WTC11 (cell line): ENCODE data around the gene AP1G1. TPM values are rescaled to one million over a fixed set of nuclear protein-coding genes. Genes with fewer than 3 reads are reported as not detected.

Experiments used
- ATAC-seq: fragments of 200-7000 bp; cut with Tn5 transposase; 2 replicates; pipeline ENCODE4 v1.10.0; 2021; ENCODE audit warnings: mild to moderate bottlenecking, moderate library complexity
- CTCF ChIA-PET: fragments of 300-600 bp; sonication (Branson Sonifier 250); formaldehyde crosslinking; loops from one replicate; lab custom pipeline; 2021; ENCODE audit warnings: antibody characterized with exemption; lab: Charles Lee
- POLR2A ChIA-PET: fragments of 350-600 bp; sonication (Branson Sonifier 250); formaldehyde crosslinking; loops from one replicate; lab custom pipeline; 2021; ENCODE audit warnings: antibody characterized with exemption; lab: Charles Lee
- DNase-seq: peaks from one replicate; pipeline ENCODE4 v3.0.0; 2021; ENCODE audit warnings: low spot score
- H3K27ac Mint-ChIP-seq: 2 replicates; pipeline ENCODE4 v1.8.0; 2021; ENCODE audit warnings: mixed read lengths
- H3K27me3 Mint-ChIP-seq: 2 replicates; pipeline ENCODE4 v1.8.0; 2021; ENCODE audit warnings: low read depth, mild to moderate bottlenecking, moderate library complexity, mixed read lengths
- H3K36me3 Mint-ChIP-seq: 2 replicates; pipeline ENCODE4 v1.8.0; 2021; ENCODE audit warnings: mixed read lengths
- H3K4me1 Mint-ChIP-seq: 2 replicates; pipeline ENCODE4 v1.8.0; 2022; ENCODE audit warnings: mixed read lengths
- H3K4me3 Mint-ChIP-seq: 2 replicates; pipeline ENCODE4 v1.8.0; 2021; ENCODE audit warnings: mild to moderate bottlenecking, moderate library complexity, mixed read lengths
- H3K9me3 Mint-ChIP-seq: 2 replicates; pipeline ENCODE4 v1.8.0; 2021; ENCODE audit warnings: mixed read lengths
- ATF1 ChIP-seq: sonication (generic); formaldehyde crosslinking; IDR thresholded peaks from 2 replicates; pipeline ENCODE4 v1.8.1; 2023; ENCODE audit warnings: mild to moderate bottlenecking, moderate library complexity, missing genetic modification reagents
- ATF2 ChIP-seq: sonication (generic); formaldehyde crosslinking; IDR thresholded peaks from 2 replicates; pipeline ENCODE4 v1.8.1; 2022; ENCODE audit warnings: low read depth, missing genetic modification reagents, borderline replicate concordance
- CREM ChIP-seq: sonication (generic); formaldehyde crosslinking; IDR thresholded peaks from 2 replicates; pipeline ENCODE4 v1.8.1; 2022; ENCODE audit warnings: mild to moderate bottlenecking, missing genetic modification reagents, moderate library complexity
- EMX1 ChIP-seq: fragments of 250-450 bp; sonication (Bioruptor Pico); IDR thresholded peaks from 2 replicates; pipeline ENCODE4 v1.8.0; 2021; ENCODE audit warnings: mild to moderate bottlenecking
- ETV6 ChIP-seq: sonication (generic); formaldehyde crosslinking; IDR thresholded peaks from 2 replicates; pipeline ENCODE4 v1.8.1; 2022; ENCODE audit warnings: mild to moderate bottlenecking, missing genetic modification reagents
- GABPB1 ChIP-seq: sonication (generic); formaldehyde crosslinking; IDR thresholded peaks from 2 replicates; pipeline ENCODE4 v1.8.1; 2023; ENCODE audit warnings: mild to moderate bottlenecking, missing genetic modification reagents
- HMGA2 ChIP-seq: fragments of 250-450 bp; sonication (Bioruptor Pico); IDR thresholded peaks from 2 replicates; pipeline ENCODE4 v1.4.0; 2021; ENCODE audit warnings: mild to moderate bottlenecking, moderate library complexity
- IRF2 ChIP-seq: sonication (generic); formaldehyde crosslinking; IDR thresholded peaks from 2 replicates; pipeline ENCODE4 v1.8.0; 2022; ENCODE audit warnings: low read depth, missing genetic modification reagents, borderline replicate concordance
- JAZF1 ChIP-seq: fragments of 250-450 bp; sonication (Bioruptor Pico); IDR thresholded peaks from 2 replicates; pipeline ENCODE4 v1.9.0; 2021; ENCODE audit warnings: moderate library complexity, mild to moderate bottlenecking, inconsistent platforms
- MAX ChIP-seq: sonication (generic); formaldehyde crosslinking; IDR thresholded peaks from 2 replicates; pipeline ENCODE4 v1.8.0; 2022; ENCODE audit warnings: mild to moderate bottlenecking, missing genetic modification reagents
- MYBL2 ChIP-seq: sonication (generic); formaldehyde crosslinking; IDR thresholded peaks from 2 replicates; pipeline ENCODE4 v1.8.1; 2023; ENCODE audit warnings: mild to moderate bottlenecking, moderate library complexity, missing genetic modification reagents
- NFYB ChIP-seq: sonication (generic); formaldehyde crosslinking; conservative IDR thresholded peaks from 2 replicates; pipeline ENCODE4 v1.8.0; 2022; ENCODE audit warnings: low read depth, missing genetic modification reagents
- OVOL2 ChIP-seq: fragments of 250-450 bp; sonication (Bioruptor Pico); IDR thresholded peaks from 2 replicates; pipeline ENCODE4 v1.9.0; 2021; ENCODE audit warnings: mild to moderate bottlenecking, borderline replicate concordance
- PRRX2 ChIP-seq: fragments of 250-450 bp; sonication (Bioruptor Pico); IDR thresholded peaks from 2 replicates; pipeline ENCODE4 v1.8.0; 2021; ENCODE audit warnings: mild to moderate bottlenecking
- TEAD1 ChIP-seq: sonication (generic); formaldehyde crosslinking; IDR thresholded peaks from 2 replicates; pipeline ENCODE4 v1.8.0; 2022; ENCODE audit warnings: mild to moderate bottlenecking, missing genetic modification reagents
- TP53 ChIP-seq: sonication (generic); formaldehyde crosslinking; IDR thresholded peaks from 2 replicates; pipeline ENCODE4 v1.8.1; 2023; ENCODE audit warnings: mild to moderate bottlenecking, missing genetic modification reagents
- ZBTB43 ChIP-seq: sonication (generic); formaldehyde crosslinking; IDR thresholded peaks from 2 replicates; pipeline ENCODE4 v1.8.1; 2023; ENCODE audit warnings: mild to moderate bottlenecking, missing genetic modification reagents
- ZNF138 ChIP-seq: sonication (generic); formaldehyde crosslinking; conservative IDR thresholded peaks from 2 replicates; pipeline ENCODE4 v1.8.1; 2022; ENCODE audit warnings: mild to moderate bottlenecking, moderate library complexity, missing genetic modification reagents
- ZNF396 ChIP-seq: fragments of 250-450 bp; sonication (Bioruptor Pico); IDR thresholded peaks from 2 replicates; pipeline ENCODE4 v1.8.0; 2021; ENCODE audit warnings: mild to moderate bottlenecking, moderate library complexity, borderline replicate concordance
- total RNA-seq: library from RNA; stranded (reverse); gene quantifications from 3 replicates; pipeline ENCODE4 v1.2.3, GENCODE V29; 2021
- TF ChIP-seq, protein P1 (sequence below): sonication (generic); formaldehyde crosslinking; IDR thresholded peaks from 2 replicates; pipeline ENCODE4 v1.8.0; 2022; ENCODE audit warnings: mild to moderate bottlenecking, missing genetic modification reagents
- TF ChIP-seq, protein P2 (sequence below): sonication (generic); formaldehyde crosslinking; IDR thresholded peaks from 2 replicates; pipeline ENCODE4 v1.8.1; 2023; ENCODE audit warnings: mild to moderate bottlenecking, missing genetic modification reagents, borderline replicate concordance
- TF ChIP-seq, protein P3 (sequence below): sonication (generic); formaldehyde crosslinking; IDR thresholded peaks from 2 replicates; pipeline ENCODE4 v1.8.1; 2022; ENCODE audit warnings: missing genetic modification reagents, borderline replicate concordance
- TF ChIP-seq, protein P4 (sequence below): sonication (generic); formaldehyde crosslinking; IDR thresholded peaks from 2 replicates; pipeline ENCODE4 v1.8.1; 2023; ENCODE audit warnings: mild to moderate bottlenecking, missing genetic modification reagents

The AP1G1 gene
- total RNA-seq, 1 experiment from 2014 or later = 72.4 TPM

DNA sequence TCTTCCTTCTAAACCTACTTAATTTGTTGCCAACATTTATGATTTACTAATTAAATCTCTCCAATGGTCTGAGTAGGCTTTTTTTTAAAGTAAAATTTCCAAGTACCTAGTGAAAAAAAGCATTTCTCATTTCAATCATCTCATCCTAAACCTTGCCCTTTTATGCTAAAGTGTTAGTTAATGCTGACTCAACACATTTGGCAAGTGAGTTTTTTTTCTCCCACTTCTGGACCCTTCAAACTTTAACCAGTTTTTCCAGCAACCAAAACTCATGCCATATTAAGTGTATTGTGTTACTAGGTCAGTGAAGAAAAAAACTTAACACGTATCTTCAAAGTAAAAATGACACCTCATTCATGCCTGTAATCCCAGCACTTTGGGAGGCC, 5.3 kb downstream of the AP1G1 start:
- ChIA-PET POLR2A (no interaction called here), CTCF (no interaction called here)
- H3K27ac Mint-ChIP-seq = peak overlapping the region; percentile 86
- H3K27me3 Mint-ChIP-seq = no peaks in the 10 kb centered on the region
- no peaks in the 10 kb centered on the region for H3K9me3 Mint-ChIP-seq
- H3K36me3 Mint-ChIP-seq = peaks cover 8% of the 10 kb centered on the region
- TF ChIP-seq GABPB1 (CRISPR knock-in tag) = no peak
- TF ChIP-seq EMX1 = no peak
- no peak for TF ChIP-seq OVOL2 (CRISPR knock-in tag)
- TF ChIP-seq MAX (CRISPR knock-in tag) = no peak
- TF ChIP-seq TP53 = no peak
- TF ChIP-seq HMGA2 (CRISPR knock-in tag) = no peak
- TF ChIP-seq TEAD1 (CRISPR knock-in tag) = no peak
- TF ChIP-seq, protein P1, sequence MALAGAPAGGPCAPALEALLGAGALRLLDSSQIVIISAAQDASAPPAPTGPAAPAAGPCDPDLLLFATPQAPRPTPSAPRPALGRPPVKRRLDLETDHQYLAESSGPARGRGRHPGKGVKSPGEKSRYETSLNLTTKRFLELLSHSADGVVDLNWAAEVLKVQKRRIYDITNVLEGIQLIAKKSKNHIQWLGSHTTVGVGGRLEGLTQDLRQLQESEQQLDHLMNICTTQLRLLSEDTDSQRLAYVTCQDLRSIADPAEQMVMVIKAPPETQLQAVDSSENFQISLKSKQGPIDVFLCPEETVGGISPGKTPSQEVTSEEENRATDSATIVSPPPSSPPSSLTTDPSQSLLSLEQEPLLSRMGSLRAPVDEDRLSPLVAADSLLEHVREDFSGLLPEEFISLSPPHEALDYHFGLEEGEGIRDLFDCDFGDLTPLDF = no peak
- no peak for TF ChIP-seq ATF1 (CRISPR knock-in tag)
- no peak for TF ChIP-seq ZBTB43 (CRISPR knock-in tag)
- TF ChIP-seq IRF2 (CRISPR knock-in tag) = no peak
- TF ChIP-seq ZNF138 = no peak
- no peak for TF ChIP-seq PRRX2 (CRISPR knock-in tag)
- TF ChIP-seq ATF2 = no peak
- TF ChIP-seq JAZF1 (CRISPR knock-in tag) = no peak
- TF ChIP-seq MYBL2 = no peak
- no peak for TF ChIP-seq ETV6 (CRISPR knock-in tag)
- TF ChIP-seq ZNF396 (CRISPR knock-in tag) = no peak
- no peak for TF ChIP-seq CREM (CRISPR knock-in tag)
- no peak for DNase-seq
- ATAC-seq = no peak
- no peak overlapping the region for H3K4me3 Mint-ChIP-seq
- peaks cover 10% of the 10 kb centered on the region for H3K4me1 Mint-ChIP-seq

DNA sequence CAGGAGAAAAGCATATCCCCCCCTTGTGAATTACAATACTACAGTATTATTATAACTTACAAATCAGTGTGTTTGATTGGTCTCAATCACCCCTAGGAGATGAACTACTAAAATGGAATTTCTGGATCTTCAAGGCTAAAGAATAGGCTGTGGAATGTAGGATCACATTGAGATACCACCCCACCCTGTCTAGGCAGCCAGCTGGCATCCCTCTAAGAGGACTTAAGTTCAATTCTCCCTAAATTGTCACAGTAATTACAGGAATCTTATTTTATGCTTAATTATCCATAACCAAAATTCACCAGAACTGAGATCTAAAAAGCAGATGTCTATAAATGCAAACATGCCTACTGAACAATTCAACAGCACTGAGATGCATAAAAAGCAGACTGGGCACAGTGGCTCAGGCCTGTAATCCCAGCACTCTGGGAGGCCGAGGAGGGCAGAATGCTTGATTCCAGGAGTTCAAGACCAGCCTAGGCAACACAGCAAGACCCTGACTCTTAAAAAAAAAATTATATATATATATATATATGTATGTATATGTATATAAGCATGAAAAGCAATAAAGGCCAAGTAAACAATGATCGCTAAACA, 12.0 kb downstream of the AP1G1 start:
- Mint-ChIP-seq H3K9me3 (no peaks in the 10 kb centered on the region), H3K4me3 (no peak overlapping the region), H3K36me3 (peaks cover 3% of the 10 kb centered on the region), H3K27ac (no peak overlapping the region), H3K27me3 (no peaks in the 10 kb centered on the region), H3K4me1 (no peaks in the 10 kb centered on the region)
- DNase-seq = no peak
- POLR2A ChIA-PET = interaction anchor here (0.6 kb wide), 1 partner anchor 103 kb away, joined by 7 read pairs; no protein-coding TSS in a partner anchor
- CTCF ChIA-PET = no interaction called here
- ATAC-seq = no peak
- TF ChIP-seq, protein P2, sequence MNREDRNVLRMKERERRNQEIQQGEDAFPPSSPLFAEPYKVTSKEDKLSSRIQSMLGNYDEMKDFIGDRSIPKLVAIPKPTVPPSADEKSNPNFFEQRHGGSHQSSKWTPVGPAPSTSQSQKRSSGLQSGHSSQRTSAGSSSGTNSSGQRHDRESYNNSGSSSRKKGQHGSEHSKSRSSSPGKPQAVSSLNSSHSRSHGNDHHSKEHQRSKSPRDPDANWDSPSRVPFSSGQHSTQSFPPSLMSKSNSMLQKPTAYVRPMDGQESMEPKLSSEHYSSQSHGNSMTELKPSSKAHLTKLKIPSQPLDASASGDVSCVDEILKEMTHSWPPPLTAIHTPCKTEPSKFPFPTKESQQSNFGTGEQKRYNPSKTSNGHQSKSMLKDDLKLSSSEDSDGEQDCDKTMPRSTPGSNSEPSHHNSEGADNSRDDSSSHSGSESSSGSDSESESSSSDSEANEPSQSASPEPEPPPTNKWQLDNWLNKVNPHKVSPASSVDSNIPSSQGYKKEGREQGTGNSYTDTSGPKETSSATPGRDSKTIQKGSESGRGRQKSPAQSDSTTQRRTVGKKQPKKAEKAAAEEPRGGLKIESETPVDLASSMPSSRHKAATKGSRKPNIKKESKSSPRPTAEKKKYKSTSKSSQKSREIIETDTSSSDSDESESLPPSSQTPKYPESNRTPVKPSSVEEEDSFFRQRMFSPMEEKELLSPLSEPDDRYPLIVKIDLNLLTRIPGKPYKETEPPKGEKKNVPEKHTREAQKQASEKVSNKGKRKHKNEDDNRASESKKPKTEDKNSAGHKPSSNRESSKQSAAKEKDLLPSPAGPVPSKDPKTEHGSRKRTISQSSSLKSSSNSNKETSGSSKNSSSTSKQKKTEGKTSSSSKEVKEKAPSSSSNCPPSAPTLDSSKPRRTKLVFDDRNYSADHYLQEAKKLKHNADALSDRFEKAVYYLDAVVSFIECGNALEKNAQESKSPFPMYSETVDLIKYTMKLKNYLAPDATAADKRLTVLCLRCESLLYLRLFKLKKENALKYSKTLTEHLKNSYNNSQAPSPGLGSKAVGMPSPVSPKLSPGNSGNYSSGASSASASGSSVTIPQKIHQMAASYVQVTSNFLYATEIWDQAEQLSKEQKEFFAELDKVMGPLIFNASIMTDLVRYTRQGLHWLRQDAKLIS = no peak
- TF ChIP-seq, protein P3, sequence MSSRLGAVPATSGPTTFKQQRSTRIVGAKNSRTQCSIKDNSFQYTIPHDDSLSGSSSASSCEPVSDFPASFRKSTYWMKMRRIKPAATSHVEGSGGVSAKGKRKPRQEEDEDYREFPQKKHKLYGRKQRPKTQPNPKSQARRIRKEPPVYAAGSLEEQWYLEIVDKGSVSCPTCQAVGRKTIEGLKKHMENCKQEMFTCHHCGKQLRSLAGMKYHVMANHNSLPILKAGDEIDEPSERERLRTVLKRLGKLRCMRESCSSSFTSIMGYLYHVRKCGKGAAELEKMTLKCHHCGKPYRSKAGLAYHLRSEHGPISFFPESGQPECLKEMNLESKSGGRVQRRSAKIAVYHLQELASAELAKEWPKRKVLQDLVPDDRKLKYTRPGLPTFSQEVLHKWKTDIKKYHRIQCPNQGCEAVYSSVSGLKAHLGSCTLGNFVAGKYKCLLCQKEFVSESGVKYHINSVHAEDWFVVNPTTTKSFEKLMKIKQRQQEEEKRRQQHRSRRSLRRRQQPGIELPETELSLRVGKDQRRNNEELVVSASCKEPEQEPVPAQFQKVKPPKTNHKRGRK (CRISPR knock-in tag) = no peak
- no peak for TF ChIP-seq NFYB (CRISPR knock-in tag)
- TF ChIP-seq MYBL2 = no peak
- TF ChIP-seq, protein P4, sequence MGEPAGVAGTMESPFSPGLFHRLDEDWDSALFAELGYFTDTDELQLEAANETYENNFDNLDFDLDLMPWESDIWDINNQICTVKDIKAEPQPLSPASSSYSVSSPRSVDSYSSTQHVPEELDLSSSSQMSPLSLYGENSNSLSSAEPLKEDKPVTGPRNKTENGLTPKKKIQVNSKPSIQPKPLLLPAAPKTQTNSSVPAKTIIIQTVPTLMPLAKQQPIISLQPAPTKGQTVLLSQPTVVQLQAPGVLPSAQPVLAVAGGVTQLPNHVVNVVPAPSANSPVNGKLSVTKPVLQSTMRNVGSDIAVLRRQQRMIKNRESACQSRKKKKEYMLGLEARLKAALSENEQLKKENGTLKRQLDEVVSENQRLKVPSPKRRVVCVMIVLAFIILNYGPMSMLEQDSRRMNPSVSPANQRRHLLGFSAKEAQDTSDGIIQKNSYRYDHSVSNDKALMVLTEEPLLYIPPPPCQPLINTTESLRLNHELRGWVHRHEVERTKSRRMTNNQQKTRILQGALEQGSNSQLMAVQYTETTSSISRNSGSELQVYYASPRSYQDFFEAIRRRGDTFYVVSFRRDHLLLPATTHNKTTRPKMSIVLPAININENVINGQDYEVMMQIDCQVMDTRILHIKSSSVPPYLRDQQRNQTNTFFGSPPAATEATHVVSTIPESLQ (CRISPR knock-in tag) = no peak
